Endothelial cell of umbilical vein (primary cell): ENCODE results near the gene TENT4A. TPM values are rescaled to one million over a fixed set of nuclear protein-coding genes. Genes with fewer than 3 reads are reported as not detected.

Source experiments
- BruUV-seq: library from RNA; stranded (reverse); fragments of 400-500 nt; replicated peaks from 2 replicates; lab custom pipeline; 2021; lab: Mats Ljungman, UMichigan
- CTCF ChIA-PET: fragments of 300-600, 350-600 bp; sonication (Branson Sonifier 250); formaldehyde crosslinking; loops from one replicate; lab custom pipeline; 2021; ENCODE audit warnings: antibody characterized with exemption, inconsistent platforms; lab: Charles Lee
- POLR2A ChIA-PET: fragments of 300-600, 350-600 bp; sonication (Branson Sonifier 250); formaldehyde crosslinking; loops from one replicate; lab custom pipeline; 2021; ENCODE audit warnings: antibody characterized with exemption, inconsistent platforms; lab: Charles Lee
- DNase-seq: peaks from one replicate; pipeline ENCODE4 v3.0.0-alpha.2; 2011; ENCODE audit warnings: low read depth, low spot score
- FAIRE-seq: peaks from 2 replicates; lab custom pipeline; 2011; peaks lifted over from hg19 to GRCh38; lab: Jason Lieb, UNC
- H2AFZ ChIP-seq: 2 replicates; pipeline ENCODE4 v1.6.0; 2012; ENCODE audit warnings: low read depth, low read length, control low read depth, inconsistent platforms
- H3K27ac ChIP-seq: 2 replicates; pipeline ENCODE4 v1.5.1; 2011; ENCODE audit warnings: low read depth, mild to moderate bottlenecking, control low read depth, low read length, moderate library complexity; ENCODE audit not compliant: insufficient read depth
- H3K27me3 ChIP-seq, 2 experiments: 2 replicates each; pipeline versions ENCODE4 v1.6.0 to v1.6.1; 2011; ENCODE audit warnings: low read length in 2 of 2, mixed read lengths in 1 of 2; ENCODE audit not compliant: control insufficient read depth in 2 of 2, insufficient read depth in 2 of 2
- H3K36me3 ChIP-seq, 2 experiments: 2 replicates in 1 of 2; 3 replicates in 1 of 2; pipeline ENCODE4 v1.5.1; 2011; ENCODE audit warnings: low read length in 2 of 2, mild to moderate bottlenecking in 1 of 2, moderate library complexity in 1 of 2; ENCODE audit not compliant: control insufficient read depth in 2 of 2, insufficient read depth in 2 of 2; ENCODE audit errors: extremely low read depth in 1 of 2
- H3K4me1 ChIP-seq: 3 replicates; pipeline ENCODE4 v1.5.1; 2011; ENCODE audit warnings: mild to moderate bottlenecking, low read length; ENCODE audit not compliant: control insufficient read depth, insufficient read depth; ENCODE audit errors: extremely low read depth
- H3K4me2 ChIP-seq: 2 replicates; pipeline ENCODE4 v1.6.1; 2011; ENCODE audit warnings: low read length, control low read depth, mixed read lengths; ENCODE audit not compliant: insufficient read depth
- H3K4me3 ChIP-seq, 3 experiments: fragments of 200-600 bp in 1 of 3; sonication (generic), shearing (Covaris generic) in 1 of 3; replicated peaks in 1 of 3; 2 replicates each; pipeline ENCODE4 v1.5.1; 2011 to 2016; ENCODE audit warnings: control low read depth in 3 of 3, low read length in 3 of 3, mild to moderate bottlenecking in 2 of 3, inconsistent platforms in 1 of 3, low read depth in 1 of 3, moderate library complexity in 1 of 3; ENCODE audit not compliant: insufficient read depth in 1 of 3
- H3K79me2 ChIP-seq: 2 replicates; pipeline ENCODE4 v1.6.0; 2012; ENCODE audit warnings: low read length, inconsistent platforms; ENCODE audit not compliant: control insufficient read depth, insufficient read depth
- H3K9ac ChIP-seq: replicated peaks from 2 replicates; pipeline ENCODE3; 2011; ENCODE audit warnings: low read length, control low read depth; ENCODE audit not compliant: insufficient read depth; ENCODE audit errors: extremely low read depth
- H3K9me1 ChIP-seq: replicated peaks from 3 replicates; pipeline ENCODE4 v1.6.0; 2011; ENCODE audit warnings: mild to moderate bottlenecking, low read length; ENCODE audit not compliant: control insufficient read depth, insufficient read depth; ENCODE audit errors: extremely low read depth
- H3K9me3 ChIP-seq: replicated peaks from 2 replicates; pipeline ENCODE4 v1.5.1; 2012; ENCODE audit warnings: low read length, inconsistent platforms; ENCODE audit not compliant: control insufficient read depth, insufficient read depth
- H4K20me1 ChIP-seq: replicated peaks from 2 replicates; pipeline ENCODE3; 2011; ENCODE audit warnings: mild to moderate bottlenecking, low read length; ENCODE audit not compliant: control insufficient read depth, insufficient read depth; ENCODE audit errors: extremely low read depth
- CTCF ChIP-seq, 2 donors: IDR thresholded peaks; 1 replicate in 1 of 2; 2 replicates in 1 of 2; pipeline ENCODE4 v1.5.1; 2011; ENCODE audit warnings: low read length in 2 of 2, mild to moderate bottlenecking in 2 of 2, moderate library complexity in 2 of 2, control low read depth in 1 of 2, inconsistent platforms in 1 of 2, low read depth in 1 of 2; ENCODE audit not compliant: insufficient read depth in 1 of 2; ENCODE audit errors: extremely low read depth in 1 of 2
- EZH2 ChIP-seq: IDR thresholded peaks from 2 replicates; pipeline ENCODE4 v1.6.1; 2012; ENCODE audit warnings: borderline replicate concordance, low read depth, mild to moderate bottlenecking, moderate library complexity, low read length, inconsistent platforms; ENCODE audit not compliant: severe bottlenecking
- FOS ChIP-seq: IDR thresholded peaks from 2 replicates; pipeline ENCODE4 v1.6.1; 2011; ENCODE audit warnings: mild to moderate bottlenecking, low read length, moderate library complexity, borderline replicate concordance; ENCODE audit not compliant: insufficient read depth
- GATA2 ChIP-seq: IDR thresholded peaks from 2 replicates; pipeline ENCODE4 v1.7.0; 2011; ENCODE audit warnings: low read depth, mild to moderate bottlenecking, moderate library complexity, mixed read lengths, low read length; ENCODE audit not compliant: insufficient read length, insufficient read depth
- JUN ChIP-seq: IDR thresholded peaks from 2 replicates; pipeline ENCODE4 v1.6.1; 2011; ENCODE audit warnings: borderline replicate concordance, low read depth; ENCODE audit not compliant: insufficient read length, insufficient read depth
- MYC ChIP-seq: IDR thresholded peaks from one replicate; pipeline ENCODE4 v1.6.1; 2011; ENCODE audit warnings: mild to moderate bottlenecking, low read depth, low read length
- POLR2A ChIP-seq: IDR thresholded peaks from 2 replicates; pipeline ENCODE4 v1.6.1; 2012; ENCODE audit warnings: low read depth, mild to moderate bottlenecking, control low read depth, low read length
- POLR2AphosphoS5 ChIP-seq: IDR thresholded peaks from 2 replicates; pipeline ENCODE4 v1.6.1; 2012; ENCODE audit warnings: low read depth, mild to moderate bottlenecking, control low read depth, low read length, moderate library complexity; ENCODE audit not compliant: insufficient read depth
- dilution Hi-C: fragments of 300-500 bp; cut with MboI; formaldehyde crosslinking; loops from one replicate; pipeline ENCODE4 v1.15.0; 2019; ENCODE audit warnings: low sequenced_read_pairs; ENCODE audit not compliant: extremely low pct_ligation_motif_present
- intact Hi-C: fragments of 100-400 bp; cut with micrococcal nuclease; formaldehyde crosslinking; loops from one replicate; pipeline ENCODE4 v1.10.0; 2022
- polyA plus RNA-seq, 4 experiments: library from polyadenylated mRNA; depleted of rRNA in 3 of 4; stranded (reverse) in 3 of 4; unstranded in 1 of 4; fragments of >200 nt; gene quantifications; 2 replicates each; pipeline versions ENCODE4 v1.2.1 to v1.2.3, GENCODE V29; 2011 to 2012; ENCODE audit warnings: missing spikeins in 1 of 4
- total RNA-seq: library from RNA; stranded (reverse); gene quantifications from 2 replicates; pipeline ENCODE4 v1.2.3, GENCODE V29; 2021
- TF ChIP-seq, protein P1 (sequence below): IDR thresholded peaks from 2 replicates; pipeline ENCODE4 v1.6.1; 2011; ENCODE audit not compliant: insufficient read depth, insufficient read length

TENT4A gene
- total and polyA plus RNA-seq, 2 donors (not counting 3 experiments of a cell fraction or from before 2014, with no cell fraction given), result 10.2 to 35.4 TPM

GRCh38 chr5:6718161-6718681, 5.0 kb downstream of the TENT4A start:
- dilution Hi-C loops (no loop called here), intact Hi-C loops (no loop called here)
- peaks cover 7% of the 10 kb centered on the region for H4K20me1 ChIP-seq
- no peak overlapping the region for H3K9ac ChIP-seq
- H3K4me1 ChIP-seq, result peaks cover 39% of the 10 kb centered on the region
- H2AFZ ChIP-seq, result no peak overlapping the region
- TF ChIP-seq MYC, result no peak
- no peak for TF ChIP-seq FOS
- no peak for TF ChIP-seq POLR2A
- TF ChIP-seq EZH2, result no peak
- TF ChIP-seq, protein P1, sequence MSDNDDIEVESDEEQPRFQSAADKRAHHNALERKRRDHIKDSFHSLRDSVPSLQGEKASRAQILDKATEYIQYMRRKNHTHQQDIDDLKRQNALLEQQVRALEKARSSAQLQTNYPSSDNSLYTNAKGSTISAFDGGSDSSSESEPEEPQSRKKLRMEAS, result no peak
- TF ChIP-seq JUN, result no peak
- no peak for TF ChIP-seq CTCF (IDR thresholded peaks at IDR 0.05; ENCODE audit: extremely low read depth in 1 of 2, insufficient read depth in 1 of 2, low read depth in 1 of 2, low read length in 2 of 2)
- TF ChIP-seq GATA2, result no peak
- TF ChIP-seq POLR2AphosphoS5, result no peak
- no peaks in the 10 kb centered on the region for H3K9me3 ChIP-seq
- no peak for DNase-seq
- H3K27ac ChIP-seq, result no peak overlapping the region
- no TSS peak for BruUV-seq
- peaks cover 0 to 2% of the 10 kb centered on the region in 2 experiments for H3K36me3 ChIP-seq
- H3K27me3 ChIP-seq, result no peaks in the 10 kb centered on the region
- no peak for FAIRE-seq
- H3K4me3 ChIP-seq, result no peak overlapping the region
- no peaks in the 10 kb centered on the region for H3K9me1 ChIP-seq
- ChIA-PET POLR2A (interaction anchor here (0.7 kb wide), 1 partner anchor 13 kb away, joined by 5 read pairs; no protein-coding TSS in a partner anchor), CTCF (interaction anchor here (0.9 to 1.7 kb wide), 3 partner anchors 12 to 27 kb away, joined by 3 to 6 read pairs (median 4); no protein-coding TSS in a partner anchor)
- no peak overlapping the region for H3K4me2 ChIP-seq
- H3K79me2 ChIP-seq, result peaks cover 90% of the 10 kb centered on the region
